HL-60 (cell line): Measurements from ENCODE around the gene CLSTN1.

Experiments used
- DNase-seq, 2 experiments: peaks; one replicate each; pipeline ENCODE4 v3.0.0-alpha.2; 2010 to 2020; ENCODE audit warnings: low read depth in 1 of 2, low spot score in 1 of 2
- H3K27ac ChIP-seq: fragments of 250-450 bp; sonication (Bioruptor Pico); replicated peaks from 2 replicates; pipeline ENCODE4 v1.5.1; 2020; ENCODE audit warnings: mild to moderate bottlenecking, moderate library complexity
- H3K27me3 ChIP-seq: fragments of 250-450 bp; sonication (Bioruptor Pico); 2 replicates; pipeline ENCODE4 v1.5.1; 2021; ENCODE audit warnings: mild to moderate bottlenecking, moderate library complexity; ENCODE audit not compliant: insufficient read depth, poor library complexity, severe bottlenecking
- H3K4me3 ChIP-seq: replicated peaks from 2 replicates; pipeline ENCODE4 v1.5.1; 2011; ENCODE audit warnings: mild to moderate bottlenecking, control low read depth, low read length; ENCODE audit not compliant: insufficient read depth
- GABPA ChIP-seq: IDR thresholded peaks from 2 replicates; pipeline ENCODE4 v1.6.1; 2012; ENCODE audit warnings: low read depth
- POLR2AphosphoS5 ChIP-seq: IDR thresholded peaks from 2 replicates; pipeline ENCODE4 v1.6.1; 2012; ENCODE audit warnings: low read depth
- SPI1 ChIP-seq: IDR thresholded peaks from 2 replicates; pipeline ENCODE4 v1.6.1; 2012; ENCODE audit warnings: low read depth, mild to moderate bottlenecking, borderline replicate concordance
- TF ChIP-seq, protein P1 (sequence below): IDR thresholded peaks from one replicate; pipeline ENCODE4 v1.5.1; 2011; ENCODE audit warnings: low read length, control low read depth, inconsistent platforms; ENCODE audit not compliant: insufficient read depth
- TF ChIP-seq, protein P2 (sequence below): IDR thresholded peaks from 2 replicates; pipeline ENCODE4 v1.6.1; 2012; ENCODE audit warnings: low read depth; ENCODE audit not compliant: insufficient replicate concordance

The CLSTN1 gene

DNA sequence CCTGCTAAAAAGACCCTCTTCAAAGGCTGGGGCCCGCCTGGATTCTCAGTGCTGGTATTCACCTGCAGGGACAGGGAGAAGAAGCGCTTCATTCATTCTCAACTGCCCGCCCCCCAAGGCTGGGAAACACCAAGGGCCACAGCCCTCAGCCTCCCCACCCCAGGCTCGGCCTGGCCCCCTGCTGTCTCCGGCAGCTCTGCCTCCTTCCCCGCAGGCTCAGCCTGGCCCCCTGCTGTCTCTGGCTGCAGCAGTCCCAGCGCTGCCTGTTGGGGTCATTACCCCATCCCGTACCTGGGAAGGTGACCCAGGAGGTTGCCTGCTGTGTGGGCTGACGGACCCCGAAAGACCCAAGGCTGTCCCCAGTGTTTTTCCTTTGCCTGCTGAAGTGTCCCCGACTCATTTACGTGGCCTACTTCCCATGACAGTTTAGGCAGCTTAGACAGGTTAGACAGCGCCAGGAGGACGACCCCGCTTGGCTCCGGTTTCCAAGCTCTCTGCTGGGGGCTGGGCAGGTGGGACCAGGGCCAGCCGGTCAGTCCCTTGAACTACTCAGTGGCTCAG is 22.9 kb upstream of the CLSTN1 start:
- TF ChIP-seq, protein P1, sequence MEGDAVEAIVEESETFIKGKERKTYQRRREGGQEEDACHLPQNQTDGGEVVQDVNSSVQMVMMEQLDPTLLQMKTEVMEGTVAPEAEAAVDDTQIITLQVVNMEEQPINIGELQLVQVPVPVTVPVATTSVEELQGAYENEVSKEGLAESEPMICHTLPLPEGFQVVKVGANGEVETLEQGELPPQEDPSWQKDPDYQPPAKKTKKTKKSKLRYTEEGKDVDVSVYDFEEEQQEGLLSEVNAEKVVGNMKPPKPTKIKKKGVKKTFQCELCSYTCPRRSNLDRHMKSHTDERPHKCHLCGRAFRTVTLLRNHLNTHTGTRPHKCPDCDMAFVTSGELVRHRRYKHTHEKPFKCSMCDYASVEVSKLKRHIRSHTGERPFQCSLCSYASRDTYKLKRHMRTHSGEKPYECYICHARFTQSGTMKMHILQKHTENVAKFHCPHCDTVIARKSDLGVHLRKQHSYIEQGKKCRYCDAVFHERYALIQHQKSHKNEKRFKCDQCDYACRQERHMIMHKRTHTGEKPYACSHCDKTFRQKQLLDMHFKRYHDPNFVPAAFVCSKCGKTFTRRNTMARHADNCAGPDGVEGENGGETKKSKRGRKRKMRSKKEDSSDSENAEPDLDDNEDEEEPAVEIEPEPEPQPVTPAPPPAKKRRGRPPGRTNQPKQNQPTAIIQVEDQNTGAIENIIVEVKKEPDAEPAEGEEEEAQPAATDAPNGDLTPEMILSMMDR = no peak
- no peak for TF ChIP-seq SPI1
- no peak for TF ChIP-seq GABPA
- TF ChIP-seq, protein P2, sequence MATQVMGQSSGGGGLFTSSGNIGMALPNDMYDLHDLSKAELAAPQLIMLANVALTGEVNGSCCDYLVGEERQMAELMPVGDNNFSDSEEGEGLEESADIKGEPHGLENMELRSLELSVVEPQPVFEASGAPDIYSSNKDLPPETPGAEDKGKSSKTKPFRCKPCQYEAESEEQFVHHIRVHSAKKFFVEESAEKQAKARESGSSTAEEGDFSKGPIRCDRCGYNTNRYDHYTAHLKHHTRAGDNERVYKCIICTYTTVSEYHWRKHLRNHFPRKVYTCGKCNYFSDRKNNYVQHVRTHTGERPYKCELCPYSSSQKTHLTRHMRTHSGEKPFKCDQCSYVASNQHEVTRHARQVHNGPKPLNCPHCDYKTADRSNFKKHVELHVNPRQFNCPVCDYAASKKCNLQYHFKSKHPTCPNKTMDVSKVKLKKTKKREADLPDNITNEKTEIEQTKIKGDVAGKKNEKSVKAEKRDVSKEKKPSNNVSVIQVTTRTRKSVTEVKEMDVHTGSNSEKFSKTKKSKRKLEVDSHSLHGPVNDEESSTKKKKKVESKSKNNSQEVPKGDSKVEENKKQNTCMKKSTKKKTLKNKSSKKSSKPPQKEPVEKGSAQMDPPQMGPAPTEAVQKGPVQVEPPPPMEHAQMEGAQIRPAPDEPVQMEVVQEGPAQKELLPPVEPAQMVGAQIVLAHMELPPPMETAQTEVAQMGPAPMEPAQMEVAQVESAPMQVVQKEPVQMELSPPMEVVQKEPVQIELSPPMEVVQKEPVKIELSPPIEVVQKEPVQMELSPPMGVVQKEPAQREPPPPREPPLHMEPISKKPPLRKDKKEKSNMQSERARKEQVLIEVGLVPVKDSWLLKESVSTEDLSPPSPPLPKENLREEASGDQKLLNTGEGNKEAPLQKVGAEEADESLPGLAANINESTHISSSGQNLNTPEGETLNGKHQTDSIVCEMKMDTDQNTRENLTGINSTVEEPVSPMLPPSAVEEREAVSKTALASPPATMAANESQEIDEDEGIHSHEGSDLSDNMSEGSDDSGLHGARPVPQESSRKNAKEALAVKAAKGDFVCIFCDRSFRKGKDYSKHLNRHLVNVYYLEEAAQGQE = no peak
- no peak for TF ChIP-seq POLR2AphosphoS5
- DNase-seq = no peak
- Histone ChIP-seq H3K27ac (no peak overlapping the region), H3K27me3 (no peaks in the 10 kb centered on the region), H3K4me3 (no peak overlapping the region)

DNA sequence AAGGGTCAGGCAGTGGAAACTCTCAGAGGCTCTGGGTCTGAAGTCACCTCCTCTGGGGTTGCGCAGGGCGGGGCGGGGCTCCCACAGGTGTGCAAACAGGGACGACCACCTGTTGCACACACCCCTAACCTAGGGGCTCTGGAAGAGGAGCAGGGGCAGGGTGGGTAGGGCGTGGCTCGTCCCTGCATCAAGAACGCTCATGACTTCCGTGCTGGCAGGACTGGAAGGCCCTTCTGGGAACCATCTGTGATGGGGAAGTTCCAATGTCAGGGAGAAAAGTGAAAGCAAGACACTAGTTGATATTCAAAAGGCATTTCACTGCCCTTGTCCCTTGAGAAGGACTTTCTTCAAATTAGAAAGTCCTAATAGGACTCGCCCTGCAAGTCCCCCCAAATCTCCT is 22.1 kb upstream of the CLSTN1 start:
- Histone ChIP-seq H3K27me3 (no peaks in the 10 kb centered on the region), H3K4me3 (no peak overlapping the region), H3K27ac (peak overlapping the region; percentile 29; the same call in 1 of the 2 replicates)
- TF ChIP-seq POLR2AphosphoS5 (no peak), SPI1 (no peak), GABPA (no peak)
- TF ChIP-seq, protein P2 = no peak
- TF ChIP-seq, protein P1 = no peak
- peak in 1 of 2 experiments; percentile 35 for DNase-seq

DNA sequence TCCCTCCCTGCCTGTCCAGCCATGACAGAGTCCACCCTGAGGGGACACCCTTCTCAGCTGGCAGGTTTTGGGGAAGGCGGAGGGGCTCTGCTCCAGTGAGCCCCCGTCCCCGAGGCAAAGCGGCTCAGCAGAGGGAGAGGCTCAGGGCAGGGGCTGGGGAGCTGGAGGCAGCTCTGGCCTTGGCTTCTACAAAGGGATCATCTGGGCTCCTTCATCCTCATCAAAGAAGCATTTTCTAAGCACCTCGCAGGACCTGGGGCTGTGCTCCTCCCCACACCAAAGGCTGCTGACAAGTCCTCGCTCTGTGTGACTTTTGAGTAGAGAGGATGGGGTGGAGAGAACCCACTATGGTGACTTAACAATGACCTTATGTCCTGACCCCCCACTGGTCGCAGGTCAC is 21.0 kb upstream of the CLSTN1 start:
- DNase-seq = no peak
- Histone ChIP-seq H3K4me3 (no peak overlapping the region), H3K27me3 (no peaks in the 10 kb centered on the region), H3K27ac (no peak overlapping the region)
- no peak for TF ChIP-seq SPI1
- TF ChIP-seq GABPA = no peak
- TF ChIP-seq, protein P1 = no peak
- TF ChIP-seq, protein P2 = no peak
- TF ChIP-seq POLR2AphosphoS5 = no peak
